ENCODE measurements around the gene KRTAP3-2.

The KRTAP3-2 gene

GRCh38 chr17:40997361-40997760 is 2.3 kb downstream of the KRTAP3-2 start:
- no peaks in the 10 kb centered on the region for H3K4me1 Mint-ChIP-seq (ENCODE audit: low read depth)

GRCh38 chr17:40996829-40997228 is 2.9 kb downstream of the KRTAP3-2 start:
- Mint-ChIP-seq H3K27ac (no peak overlapping the region), H3K36me3 (ENCODE audit: low read depth) (no peaks in the 10 kb centered on the region), H3K27me3 (peaks cover 32% of the 10 kb centered on the region), H3K9me3 (no peaks in the 10 kb centered on the region), H3K4me1 (ENCODE audit: low read depth) (no peaks in the 10 kb centered on the region), H3K4me3 (no peak overlapping the region)
- intact Hi-C loops (cut with micrococcal nuclease): no loop called here

More at GRCh38 chr17:40997361-40997760, 2.3 kb downstream of the KRTAP3-2 start:
- H3K9me3 Mint-ChIP-seq: no peaks in the 10 kb centered on the region
- peaks cover 30% of the 10 kb centered on the region for H3K27me3 Mint-ChIP-seq
- no peak overlapping the region for H3K4me3 Mint-ChIP-seq
- H3K36me3 Mint-ChIP-seq (ENCODE audit: low read depth): no peaks in the 10 kb centered on the region
- intact Hi-C loops (cut with micrococcal nuclease): no loop called here
- no peak overlapping the region for H3K27ac Mint-ChIP-seq

GRCh38 chr17:40995116-40995515 is 4.6 kb downstream of the KRTAP3-2 start:
- H3K27me3 Mint-ChIP-seq: peaks cover 32% of the 10 kb centered on the region
- no peaks in the 10 kb centered on the region for H3K9me3 Mint-ChIP-seq
- no peak overlapping the region for H3K27ac Mint-ChIP-seq
- H3K4me1 Mint-ChIP-seq (ENCODE audit: low read depth): no peaks in the 10 kb centered on the region
- intact Hi-C loops (cut with micrococcal nuclease): no loop called here
- H3K4me3 Mint-ChIP-seq: no peak overlapping the region
- H3K36me3 Mint-ChIP-seq (ENCODE audit: low read depth): no peaks in the 10 kb centered on the region

- no peak within 1 kb of the TSS for H3K27ac Mint-ChIP-seq
- no peaks in the 10 kb centered on the region for H3K4me1 Mint-ChIP-seq (ENCODE audit: low read depth)
- no peak within 1 kb of the TSS for H3K4me3 Mint-ChIP-seq
- H3K9me3 Mint-ChIP-seq: no peaks in the 10 kb centered on the region
- H3K36me3 Mint-ChIP-seq (ENCODE audit: low read depth): no peaks in the 10 kb centered on the region
- peaks cover 28% of the 10 kb centered on the region for H3K27me3 Mint-ChIP-seq
- intact Hi-C loops (cut with micrococcal nuclease): no loop called here
Observed at GRCh38 chr17:40993839-40994238, 5.9 kb downstream of the KRTAP3-2 start, which contains the start of gene KRTAP3-3. Gene KRTAP3-3 (minus strand): TSS chr17:40994164. CDS start chr17:40994097, 67 bp downstream.

GRCh38 chr17:40993084-40993483 is 6.6 kb downstream of the KRTAP3-2 start:
- peaks cover 26% of the 10 kb centered on the region for H3K27me3 Mint-ChIP-seq
- H3K9me3 Mint-ChIP-seq: no peaks in the 10 kb centered on the region
- H3K4me1 Mint-ChIP-seq (ENCODE audit: low read depth): no peaks in the 10 kb centered on the region
- H3K36me3 Mint-ChIP-seq (ENCODE audit: low read depth): no peaks in the 10 kb centered on the region
- no peak overlapping the region for H3K27ac Mint-ChIP-seq
- intact Hi-C loops (cut with micrococcal nuclease): no loop called here
- H3K4me3 Mint-ChIP-seq: no peak overlapping the region

- Mint-ChIP-seq H3K27ac (no peak overlapping the region), H3K4me1 (ENCODE audit: low read depth) (peaks cover 4% of the 10 kb centered on the region), H3K4me3 (no peak overlapping the region), H3K27me3 (peaks cover 25% of the 10 kb centered on the region), H3K36me3 (ENCODE audit: low read depth) (no peaks in the 10 kb centered on the region), H3K9me3 (no peaks in the 10 kb centered on the region)
- intact Hi-C loops (cut with micrococcal nuclease): no loop called here
Observed at GRCh38 chr17:40992666-40993065, 7.0 kb downstream of the KRTAP3-2 start.

- intact Hi-C loops (cut with micrococcal nuclease): no loop called here
- Mint-ChIP-seq H3K27me3 (peaks cover 16% of the 10 kb centered on the region), H3K27ac (no peak overlapping the region), H3K36me3 (ENCODE audit: low read depth) (no peaks in the 10 kb centered on the region), H3K9me3 (no peaks in the 10 kb centered on the region), H3K4me3 (no peak overlapping the region), H3K4me1 (ENCODE audit: low read depth) (peaks cover 11% of the 10 kb centered on the region)
Observed at GRCh38 chr17:40986920-40987319, 12.8 kb downstream of the KRTAP3-2 start.

GRCh38 chr17:40984226-40984625 is 15.5 kb downstream of the KRTAP3-2 start, which contains the start of gene KRT40:
Gene KRT40 (minus strand): TSS chr17:40984326. CDS start chr17:40984273, 53 bp downstream.
- peaks cover 11% of the 10 kb centered on the region for H3K4me1 Mint-ChIP-seq (ENCODE audit: low read depth)
- H3K27me3 Mint-ChIP-seq: peaks cover 14% of the 10 kb centered on the region

GRCh38 chr17:40981115-40981514 is 18.6 kb downstream of the KRTAP3-2 start:
- H3K27ac Mint-ChIP-seq: no peak overlapping the region
- no peaks in the 10 kb centered on the region for H3K9me3 Mint-ChIP-seq
- H3K27me3 Mint-ChIP-seq: peaks cover 14% of the 10 kb centered on the region
- H3K36me3 Mint-ChIP-seq (ENCODE audit: low read depth): no peaks in the 10 kb centered on the region
- H3K4me3 Mint-ChIP-seq: no peak overlapping the region
- H3K4me1 Mint-ChIP-seq (ENCODE audit: low read depth): no peaks in the 10 kb centered on the region
- intact Hi-C loops (cut with micrococcal nuclease): no loop called here

More at GRCh38 chr17:40984226-40984625, 15.5 kb downstream of the KRTAP3-2 start, which contains the start of gene KRT40:
- Mint-ChIP-seq H3K27ac (no peak within 1 kb of the TSS), H3K4me3 (no peak within 1 kb of the TSS), H3K36me3 (ENCODE audit: low read depth) (no peaks in the 10 kb centered on the region), H3K9me3 (no peaks in the 10 kb centered on the region)
- intact Hi-C loops (cut with micrococcal nuclease): no loop called here

GRCh38 chr17:40980596-40980995 is 19.1 kb downstream of the KRTAP3-2 start:
- H3K27me3 Mint-ChIP-seq: peaks cover 17% of the 10 kb centered on the region
- H3K4me1 Mint-ChIP-seq (ENCODE audit: low read depth): no peaks in the 10 kb centered on the region
- no peak overlapping the region for H3K4me3 Mint-ChIP-seq
- no peak overlapping the region for H3K27ac Mint-ChIP-seq
- H3K36me3 Mint-ChIP-seq (ENCODE audit: low read depth): no peaks in the 10 kb centered on the region
- H3K9me3 Mint-ChIP-seq: no peaks in the 10 kb centered on the region
- intact Hi-C loops (cut with micrococcal nuclease): no loop called here

- no peaks in the 10 kb centered on the region for H3K36me3 Mint-ChIP-seq (ENCODE audit: low read depth)
- no peak overlapping the region for H3K27ac Mint-ChIP-seq
- H3K4me3 Mint-ChIP-seq: no peak overlapping the region
- intact Hi-C loops (cut with micrococcal nuclease): no loop called here
- no peaks in the 10 kb centered on the region for H3K4me1 Mint-ChIP-seq (ENCODE audit: low read depth)
- H3K27me3 Mint-ChIP-seq: peaks cover 21% of the 10 kb centered on the region
- H3K9me3 Mint-ChIP-seq: no peaks in the 10 kb centered on the region
Observed at GRCh38 chr17:40980117-40980516, 19.6 kb downstream of the KRTAP3-2 start.

- H3K9me3 Mint-ChIP-seq: no peaks in the 10 kb centered on the region
- H3K4me3 Mint-ChIP-seq: no peak overlapping the region
- intact Hi-C loops (cut with micrococcal nuclease): no loop called here
- H3K36me3 Mint-ChIP-seq (ENCODE audit: low read depth): no peaks in the 10 kb centered on the region
- no peak overlapping the region for H3K27ac Mint-ChIP-seq
- no peaks in the 10 kb centered on the region for H3K4me1 Mint-ChIP-seq (ENCODE audit: low read depth)
- peaks cover 20% of the 10 kb centered on the region for H3K27me3 Mint-ChIP-seq
Observed at GRCh38 chr17:40978575-40979151, 21.0 kb downstream of the KRTAP3-2 start.

GRCh38 chr17:40975516-40975915 is 24.2 kb downstream of the KRTAP3-2 start:
- intact Hi-C loops (cut with micrococcal nuclease): no loop called here
- no peak overlapping the region for H3K27ac Mint-ChIP-seq
- H3K4me1 Mint-ChIP-seq (ENCODE audit: low read depth): no peaks in the 10 kb centered on the region
- H3K4me3 Mint-ChIP-seq: no peak overlapping the region
- H3K27me3 Mint-ChIP-seq: peaks cover 22% of the 10 kb centered on the region
- no peaks in the 10 kb centered on the region for H3K9me3 Mint-ChIP-seq
- H3K36me3 Mint-ChIP-seq (ENCODE audit: low read depth): no peaks in the 10 kb centered on the region

GRCh38 chr17:40974366-40974765 is 25.3 kb downstream of the KRTAP3-2 start:
- intact Hi-C loops (cut with micrococcal nuclease): no loop called here
- H3K9me3 Mint-ChIP-seq: no peaks in the 10 kb centered on the region
- no peak overlapping the region for H3K4me3 Mint-ChIP-seq
- H3K27ac Mint-ChIP-seq: no peak overlapping the region
- no peaks in the 10 kb centered on the region for H3K36me3 Mint-ChIP-seq (ENCODE audit: low read depth)
- H3K4me1 Mint-ChIP-seq (ENCODE audit: low read depth): no peaks in the 10 kb centered on the region
- peaks cover 22% of the 10 kb centered on the region for H3K27me3 Mint-ChIP-seq

- H3K4me3 Mint-ChIP-seq: no peak overlapping the region
- no peaks in the 10 kb centered on the region for H3K4me1 Mint-ChIP-seq (ENCODE audit: low read depth)
- intact Hi-C loops (cut with micrococcal nuclease): no loop called here
Observed at GRCh38 chr17:40967582-40967981, 32.1 kb downstream of the KRTAP3-2 start.

More at GRCh38 chr17:40967582-40967981, 32.1 kb downstream of the KRTAP3-2 start:
- H3K27ac Mint-ChIP-seq: no peak overlapping the region
- H3K9me3 Mint-ChIP-seq: peaks cover 8% of the 10 kb centered on the region
- no peaks in the 10 kb centered on the region for H3K36me3 Mint-ChIP-seq (ENCODE audit: low read depth)
- peaks cover 8% of the 10 kb centered on the region for H3K27me3 Mint-ChIP-seq
